Effector memory CD8-positive, alpha-beta T cell (primary cell): ENCODE data around the gene ROCK2.
"Not testable (repeated sequence)": the region's sequence is repeated elsewhere in the genome, so short reads cannot be mapped to it uniquely, and the experiment has no call there.

Experiments
- ATAC-seq: fragments of 150-1000 bp; cut with Tn5 transposase; replicated peaks from 2 replicates; pipeline ENCODE4 v1.10.0; 2021; ENCODE audit warnings: mild to moderate bottlenecking, moderate library complexity
- DNase-seq, 3 experiments: peaks; one replicate each; pipeline ENCODE4 v3.0.0; 2021
- H3K27ac Mint-ChIP-seq, 2 donors: one replicate each; pipeline ENCODE4 v1.8.0; 2022; ENCODE audit warnings: mild to moderate bottlenecking in 2 of 2, mixed read lengths in 2 of 2, moderate library complexity in 2 of 2
- H3K27me3 Mint-ChIP-seq, 2 donors: one replicate each; pipeline ENCODE4 v1.8.0; 2022; ENCODE audit warnings: mixed read lengths in 2 of 2
- H3K36me3 Mint-ChIP-seq: one replicate; pipeline ENCODE4 v1.8.0; 2022; ENCODE audit warnings: mild to moderate bottlenecking, moderate library complexity, mixed read lengths; ENCODE audit not compliant: insufficient read depth
- H3K4me1 Mint-ChIP-seq, 2 donors: one replicate each; pipeline ENCODE4 v1.8.0; 2022; ENCODE audit warnings: low read depth in 2 of 2, mixed read lengths in 2 of 2
- H3K4me3 Mint-ChIP-seq, 2 donors: one replicate each; pipeline ENCODE4 v1.8.0; 2022; ENCODE audit warnings: mild to moderate bottlenecking in 2 of 2, mixed read lengths in 2 of 2, moderate library complexity in 2 of 2
- H3K9me3 Mint-ChIP-seq, 2 donors: one replicate each; pipeline ENCODE4 v1.8.0; 2022; ENCODE audit warnings: mixed read lengths in 2 of 2

The ROCK2 gene

GRCh38 chr2:11279398-11279797 is 65.0 kb downstream of the ROCK2 start:
- Mint-ChIP-seq H3K36me3 (peaks cover 13% of the 10 kb centered on the region), H3K27ac (no peak overlapping the region), H3K27me3 (no peaks in the 10 kb centered on the region), H3K4me3 (no peak overlapping the region), H3K9me3 (peaks cover 0 to 2% of the 10 kb centered on the region in 2 donors), H3K4me1 (peaks cover 16 to 21% of the 10 kb centered on the region in 2 donors)
- DNase-seq (no peak), ATAC-seq (no peak)

GRCh38 chr2:11278219-11278618 is 66.2 kb downstream of the ROCK2 start:
- DNase-seq: no peak
- H3K9me3 Mint-ChIP-seq: no peaks in the 10 kb centered on the region
- H3K36me3 Mint-ChIP-seq: peaks cover 13% of the 10 kb centered on the region
- no peak overlapping the region for H3K4me3 Mint-ChIP-seq
- ATAC-seq: no peak
- H3K27ac Mint-ChIP-seq: no peak overlapping the region
- no peaks in the 10 kb centered on the region for H3K27me3 Mint-ChIP-seq
- peaks cover 16 to 21% of the 10 kb centered on the region in 2 donors for H3K4me1 Mint-ChIP-seq

- ATAC-seq (no peak), DNase-seq (no peak)
- Mint-ChIP-seq H3K4me1 (peaks cover 9 to 13% of the 10 kb centered on the region in 2 donors), H3K27ac (peak overlapping the region in 1 of 2 donors; percentile 35), H3K27me3 (no peaks in the 10 kb centered on the region), H3K4me3 (no peak overlapping the region), H3K9me3 (no peaks in the 10 kb centered on the region), H3K36me3 (peaks cover under 1% of the 10 kb centered on the region)
Measured at GRCh38 chr2:11275910-11276309, 68.5 kb downstream of the ROCK2 start.

- Mint-ChIP-seq H3K36me3 (no peaks in the 10 kb centered on the region), H3K27ac (no peak overlapping the region), H3K4me3 (no peak overlapping the region), H3K27me3 (no peaks in the 10 kb centered on the region), H3K9me3 (peaks cover 0 to 3% of the 10 kb centered on the region in 2 donors), H3K4me1 (peaks cover 4 to 18% of the 10 kb centered on the region in 2 donors)
- no peak for ATAC-seq
- no peak for DNase-seq
Measured at GRCh38 chr2:11270891-11271290, 73.5 kb downstream of the ROCK2 start.

- no peak for DNase-seq
- H3K27ac Mint-ChIP-seq: no peak overlapping the region
Measured at GRCh38 chr2:11267931-11268330, 76.5 kb downstream of the ROCK2 start.

GRCh38 chr2:11264818-11265217 is 79.6 kb downstream of the ROCK2 start:
- Mint-ChIP-seq H3K9me3 (peaks cover 0 to 3% of the 10 kb centered on the region in 2 donors), H3K27me3 (no peaks in the 10 kb centered on the region), H3K4me1 (peaks cover 2 to 35% of the 10 kb centered on the region in 2 donors), H3K36me3 (no peaks in the 10 kb centered on the region), H3K4me3 (no peak overlapping the region), H3K27ac (no peak overlapping the region)
- DNase-seq (no peak), ATAC-seq (no peak)

More at GRCh38 chr2:11267931-11268330, 76.5 kb downstream of the ROCK2 start:
- Mint-ChIP-seq H3K27me3 (no peaks in the 10 kb centered on the region), H3K36me3 (no peaks in the 10 kb centered on the region), H3K4me1 (peaks cover 2 to 25% of the 10 kb centered on the region in 2 donors), H3K4me3 (no peak overlapping the region), H3K9me3 (peaks cover 0 to 3% of the 10 kb centered on the region in 2 donors)
- no peak for ATAC-seq

- no peak for ATAC-seq
- no peak overlapping the region for H3K27ac Mint-ChIP-seq
- no peak for DNase-seq
- peaks cover 0 to 3% of the 10 kb centered on the region in 2 donors for H3K9me3 Mint-ChIP-seq
- H3K36me3 Mint-ChIP-seq: no peaks in the 10 kb centered on the region
- no peak overlapping the region for H3K4me3 Mint-ChIP-seq
- H3K4me1 Mint-ChIP-seq: peaks cover 2 to 35% of the 10 kb centered on the region in 2 donors
- H3K27me3 Mint-ChIP-seq: no peaks in the 10 kb centered on the region
Measured at GRCh38 chr2:11264007-11264406, 80.4 kb downstream of the ROCK2 start.

- Mint-ChIP-seq H3K36me3 (no peaks in the 10 kb centered on the region), H3K27me3 (no peaks in the 10 kb centered on the region), H3K9me3 (no peaks in the 10 kb centered on the region), H3K4me3 (no peak overlapping the region), H3K27ac (no peak overlapping the region), H3K4me1 (peaks cover 5 to 40% of the 10 kb centered on the region in 2 donors)
- ATAC-seq: no peak
- no peak for DNase-seq
Measured at GRCh38 chr2:11263177-11263576, 81.3 kb downstream of the ROCK2 start.

GRCh38 chr2:11262438-11262837 is 82.0 kb downstream of the ROCK2 start:
- H3K4me1 Mint-ChIP-seq: peaks cover 5 to 38% of the 10 kb centered on the region in 2 donors
- not testable (repeated sequence) for ATAC-seq, H3K27ac Mint-ChIP-seq, H3K27me3 Mint-ChIP-seq, H3K9me3 Mint-ChIP-seq, DNase-seq, H3K4me3 Mint-ChIP-seq, H3K36me3 Mint-ChIP-seq

- H3K36me3 Mint-ChIP-seq: not testable (repeated sequence)
Measured at GRCh38 chr2:11261564-11261963, 82.9 kb downstream of the ROCK2 start.

GRCh38 chr2:11260979-11261378 is 83.5 kb downstream of the ROCK2 start:
- Mint-ChIP-seq H3K9me3 (no peaks in the 10 kb centered on the region), H3K4me1 (peaks cover 7 to 35% of the 10 kb centered on the region in 2 donors), H3K27me3 (no peaks in the 10 kb centered on the region), H3K36me3 (no peaks in the 10 kb centered on the region), H3K4me3 (no peak overlapping the region), H3K27ac (no peak overlapping the region)
- no peak for ATAC-seq
- no peak for DNase-seq

More at GRCh38 chr2:11261564-11261963, 82.9 kb downstream of the ROCK2 start:
- not testable (repeated sequence) for H3K9me3 Mint-ChIP-seq, ATAC-seq, H3K27me3 Mint-ChIP-seq, H3K27ac Mint-ChIP-seq, DNase-seq, H3K4me3 Mint-ChIP-seq
- H3K4me1 Mint-ChIP-seq: peaks cover 5 to 32% of the 10 kb centered on the region in 2 donors

GRCh38 chr2:11257964-11258363 is 86.5 kb downstream of the ROCK2 start:
- no peak overlapping the region for H3K4me3 Mint-ChIP-seq
- no peaks in the 10 kb centered on the region for H3K9me3 Mint-ChIP-seq
- DNase-seq (no peak), ATAC-seq (no peak)
- no peak overlapping the region for H3K27ac Mint-ChIP-seq
- peaks cover 11 to 24% of the 10 kb centered on the region in 2 donors for H3K4me1 Mint-ChIP-seq
- H3K36me3 Mint-ChIP-seq: no peaks in the 10 kb centered on the region
- no peaks in the 10 kb centered on the region for H3K27me3 Mint-ChIP-seq

- no peaks in the 10 kb centered on the region for H3K27me3 Mint-ChIP-seq
- no peak overlapping the region for H3K4me3 Mint-ChIP-seq
- no peak overlapping the region for H3K27ac Mint-ChIP-seq
- ATAC-seq (no peak), DNase-seq (no peak)
- no peaks in the 10 kb centered on the region for H3K36me3 Mint-ChIP-seq
- no peaks in the 10 kb centered on the region for H3K9me3 Mint-ChIP-seq
- peaks cover 11 to 21% of the 10 kb centered on the region in 2 donors for H3K4me1 Mint-ChIP-seq
Measured at GRCh38 chr2:11257078-11257477, 87.4 kb downstream of the ROCK2 start.

- Mint-ChIP-seq H3K4me1 (peaks cover 8 to 25% of the 10 kb centered on the region in 2 donors), H3K27ac (no peak overlapping the region), H3K9me3 (no peaks in the 10 kb centered on the region), H3K27me3 (no peaks in the 10 kb centered on the region), H3K4me3 (no peak overlapping the region), H3K36me3 (no peaks in the 10 kb centered on the region)
- ATAC-seq (no peak), DNase-seq (no peak)
Measured at GRCh38 chr2:11256166-11256565, 88.3 kb downstream of the ROCK2 start.

GRCh38 chr2:11254100-11254536 is 90.3 kb downstream of the ROCK2 start:
- no peaks in the 10 kb centered on the region for H3K9me3 Mint-ChIP-seq
- H3K27ac Mint-ChIP-seq: no peak overlapping the region
- DNase-seq: no peak
- no peak for ATAC-seq
- H3K4me3 Mint-ChIP-seq: no peak overlapping the region
- no peaks in the 10 kb centered on the region for H3K27me3 Mint-ChIP-seq
- no peaks in the 10 kb centered on the region for H3K36me3 Mint-ChIP-seq
- H3K4me1 Mint-ChIP-seq: peaks cover 13 to 24% of the 10 kb centered on the region in 2 donors
